Measurements from ENCODE around the gene MAP3K3. TPM values are rescaled to one million over a fixed set of nuclear protein-coding genes. Genes with fewer than 3 reads are reported as not detected.

Gene MAP3K3
- total and polyA plus RNA-seq, 9 of the 15 experiments (the other 6 are each of a cell fraction or from before 2014, with no cell fraction given) = 0.69 to 16.5 (median 12.1) TPM

GRCh38 chr17:63621684-63622573 lies at the start of gene MAP3K3 (continued):
- TF ChIP-seq ZNF140 (CRISPR knock-in tag; IDR thresholded peaks at IDR 0.05) (no peak), ZNF263 (CRISPR knock-in tag; IDR thresholded peaks at IDR 0.05; ENCODE audit: borderline replicate concordance) (peak; percentile 32; the same call in 1 of the 2 replicates), ELF2 (CRISPR knock-in tag; IDR thresholded peaks at IDR 0.05) (no peak), GMEB1 (CRISPR knock-in tag; IDR thresholded peaks at IDR 0.05) (no peak), CREB5 (CRISPR knock-in tag; IDR thresholded peaks at IDR 0.05) (no peak), SFPQ (IDR thresholded peaks at IDR 0.05; ENCODE audit: low read depth, low read length) (no peak), CXXC5 (CRISPR knock-in tag; IDR thresholded peaks at IDR 0.05) (peak; percentile 50), SIRT6 (IDR thresholded peaks at IDR 0.05; ENCODE audit: low read depth, low read length) (no peak), THRAP3 (IDR thresholded peaks at IDR 0.05; ENCODE audit: borderline replicate concordance) (no peak), FOXK1 (CRISPR knock-in tag; IDR thresholded peaks at IDR 0.05; ENCODE audit: borderline replicate concordance) (no peak), PHF20 (IDR thresholded peaks at IDR 0.05; ENCODE audit: partially characterized antibody) (peak; percentile 77), GTF3C2 (IDR thresholded peaks at IDR 0.05; ENCODE audit: borderline replicate concordance, extremely low read depth, insufficient read length) (no peak), PHF21A (IDR thresholded peaks at IDR 0.05; ENCODE audit: borderline replicate concordance, low read depth) (peak; percentile 90; the same call in 1 of the 2 replicates)
